ENCODE data around the gene FLAD1. TPM values are rescaled to one million over a fixed set of nuclear protein-coding genes. Genes with fewer than 3 reads are reported as not detected.

The FLAD1 gene
- total and polyA plus RNA-seq, 2 experiments from 2014 or later: 74.5 to 75.0 TPM

DNA sequence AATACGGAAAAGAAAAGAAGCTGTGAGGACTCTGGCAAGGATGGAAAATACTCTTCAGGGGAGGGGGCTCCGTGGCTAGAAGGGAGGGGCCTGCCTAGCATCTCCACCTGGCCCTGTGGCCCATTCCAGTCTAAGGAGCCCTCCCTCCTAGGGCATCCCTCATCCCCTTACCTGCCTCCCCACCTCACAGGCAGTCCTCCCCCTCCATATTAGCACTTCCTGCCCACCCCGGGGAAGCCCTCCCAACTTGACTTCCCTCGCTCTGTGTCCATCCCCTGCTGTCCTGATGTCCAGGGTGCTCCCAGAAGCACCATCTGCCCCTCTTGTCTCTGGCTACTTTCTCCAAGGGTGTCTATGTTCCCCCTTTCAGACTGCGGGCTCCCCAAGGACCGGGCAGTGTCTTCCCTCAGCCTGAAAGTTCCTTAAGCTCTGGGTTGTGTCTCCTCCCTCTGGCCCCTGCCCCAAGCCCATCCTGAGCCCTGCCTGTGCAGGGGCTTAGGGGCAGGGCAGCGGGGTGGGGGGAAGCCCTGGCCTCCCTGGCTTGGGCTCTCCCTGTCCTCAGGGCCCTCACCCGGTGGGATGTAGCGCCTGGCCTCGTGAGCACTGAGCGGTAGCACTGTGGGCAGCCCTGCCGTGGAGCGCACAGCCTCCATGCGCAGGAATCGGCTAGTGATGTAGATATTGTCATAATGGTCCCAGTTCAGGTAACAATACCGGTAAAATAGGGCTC is 46.5 kb downstream of the FLAD1 start:
- H3F3A ChIP-seq (replicated peaks; ENCODE audit: low read depth): no peaks in the 10 kb centered on the region
- ATAC-seq (no peak), DNase-seq (ENCODE audit: low spot score) (no peak)
- H3K4me2 ChIP-seq: no peak overlapping the region
- no peaks in the 10 kb centered on the region for H3K9me3 Mint-ChIP-seq
- H3K27me3 Mint-ChIP-seq (ENCODE audit: insufficient read depth, low read depth, poor library complexity): peaks cover 20% of the 10 kb centered on the region
- peaks cover 5% of the 10 kb centered on the region for H3K4me1 Mint-ChIP-seq
- no peaks in the 10 kb centered on the region for H4K20me1 ChIP-seq (replicated peaks; ENCODE audit: insufficient read depth)
- no peaks in the 10 kb centered on the region for H3K36me3 ChIP-seq (ENCODE audit: insufficient read depth)
- no peak overlapping the region for H3K4me3 Mint-ChIP-seq
- H3K36me3 Mint-ChIP-seq (ENCODE audit: low read depth): no peaks in the 10 kb centered on the region
- TF ChIP-seq NANOG (IDR thresholded peaks at IDR 0.05; ENCODE audit: borderline replicate concordance): no peak
- TF ChIP-seq, protein P1, sequence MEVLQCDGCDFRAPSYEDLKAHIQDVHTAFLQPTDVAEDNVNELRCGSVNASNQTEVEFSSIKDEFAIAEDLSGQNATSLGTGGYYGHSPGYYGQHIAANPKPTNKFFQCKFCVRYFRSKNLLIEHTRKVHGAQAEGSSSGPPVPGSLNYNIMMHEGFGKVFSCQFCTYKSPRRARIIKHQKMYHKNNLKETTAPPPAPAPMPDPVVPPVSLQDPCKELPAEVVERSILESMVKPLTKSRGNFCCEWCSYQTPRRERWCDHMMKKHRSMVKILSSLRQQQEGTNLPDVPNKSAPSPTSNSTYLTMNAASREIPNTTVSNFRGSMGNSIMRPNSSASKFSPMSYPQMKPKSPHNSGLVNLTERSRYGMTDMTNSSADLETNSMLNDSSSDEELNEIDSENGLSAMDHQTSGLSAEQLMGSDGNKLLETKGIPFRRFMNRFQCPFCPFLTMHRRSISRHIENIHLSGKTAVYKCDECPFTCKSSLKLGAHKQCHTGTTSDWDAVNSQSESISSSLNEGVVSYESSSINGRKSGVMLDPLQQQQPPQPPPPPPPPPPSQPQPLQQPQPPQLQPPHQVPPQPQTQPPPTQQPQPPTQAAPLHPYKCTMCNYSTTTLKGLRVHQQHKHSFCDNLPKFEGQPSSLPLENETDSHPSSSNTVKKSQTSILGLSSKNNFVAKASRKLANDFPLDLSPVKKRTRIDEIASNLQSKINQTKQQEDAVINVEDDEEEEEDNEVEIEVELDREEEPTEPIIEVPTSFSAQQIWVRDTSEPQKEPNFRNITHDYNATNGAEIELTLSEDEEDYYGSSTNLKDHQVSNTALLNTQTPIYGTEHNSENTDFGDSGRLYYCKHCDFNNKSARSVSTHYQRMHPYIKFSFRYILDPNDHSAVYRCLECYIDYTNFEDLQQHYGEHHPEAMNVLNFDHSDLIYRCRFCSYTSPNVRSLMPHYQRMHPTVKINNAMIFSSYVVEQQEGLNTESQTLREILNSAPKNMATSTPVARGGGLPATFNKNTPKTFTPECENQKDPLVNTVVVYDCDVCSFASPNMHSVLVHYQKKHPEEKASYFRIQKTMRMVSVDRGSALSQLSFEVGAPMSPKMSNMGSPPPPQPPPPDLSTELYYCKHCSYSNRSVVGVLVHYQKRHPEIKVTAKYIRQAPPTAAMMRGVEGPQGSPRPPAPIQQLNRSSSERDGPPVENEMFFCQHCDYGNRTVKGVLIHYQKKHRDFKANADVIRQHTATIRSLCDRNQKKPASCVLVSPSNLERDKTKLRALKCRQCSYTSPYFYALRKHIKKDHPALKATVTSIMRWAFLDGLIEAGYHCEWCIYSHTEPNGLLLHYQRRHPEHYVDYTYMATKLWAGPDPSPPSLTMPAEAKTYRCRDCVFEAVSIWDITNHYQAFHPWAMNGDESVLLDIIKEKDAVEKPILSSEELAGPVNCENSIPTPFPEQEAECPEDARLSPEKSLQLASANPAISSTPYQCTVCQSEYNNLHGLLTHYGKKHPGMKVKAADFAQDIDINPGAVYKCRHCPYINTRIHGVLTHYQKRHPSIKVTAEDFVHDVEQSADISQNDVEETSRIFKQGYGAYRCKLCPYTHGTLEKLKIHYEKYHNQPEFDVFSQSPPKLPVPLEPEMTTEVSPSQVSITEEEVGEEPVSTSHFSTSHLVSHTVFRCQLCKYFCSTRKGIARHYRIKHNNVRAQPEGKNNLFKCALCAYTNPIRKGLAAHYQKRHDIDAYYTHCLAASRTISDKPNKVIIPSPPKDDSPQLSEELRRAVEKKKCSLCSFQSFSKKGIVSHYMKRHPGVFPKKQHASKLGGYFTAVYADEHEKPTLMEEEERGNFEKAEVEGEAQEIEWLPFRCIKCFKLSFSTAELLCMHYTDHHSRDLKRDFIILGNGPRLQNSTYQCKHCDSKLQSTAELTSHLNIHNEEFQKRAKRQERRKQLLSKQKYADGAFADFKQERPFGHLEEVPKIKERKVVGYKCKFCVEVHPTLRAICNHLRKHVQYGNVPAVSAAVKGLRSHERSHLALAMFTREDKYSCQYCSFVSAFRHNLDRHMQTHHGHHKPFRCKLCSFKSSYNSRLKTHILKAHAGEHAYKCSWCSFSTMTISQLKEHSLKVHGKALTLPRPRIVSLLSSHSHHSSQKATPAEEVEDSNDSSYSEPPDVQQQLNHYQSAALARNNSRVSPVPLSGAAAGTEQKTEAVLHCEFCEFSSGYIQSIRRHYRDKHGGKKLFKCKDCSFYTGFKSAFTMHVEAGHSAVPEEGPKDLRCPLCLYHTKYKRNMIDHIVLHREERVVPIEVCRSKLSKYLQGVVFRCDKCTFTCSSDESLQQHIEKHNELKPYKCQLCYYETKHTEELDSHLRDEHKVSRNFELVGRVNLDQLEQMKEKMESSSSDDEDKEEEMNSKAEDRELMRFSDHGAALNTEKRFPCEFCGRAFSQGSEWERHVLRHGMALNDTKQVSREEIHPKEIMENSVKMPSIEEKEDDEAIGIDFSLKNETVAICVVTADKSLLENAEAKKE (CRISPR knock-in tag; IDR thresholded peaks at IDR 0.05): no peak
- no peak for TF ChIP-seq STAT1 (IDR thresholded peaks at IDR 0.05; ENCODE audit: unreplicated experiment)
- TF ChIP-seq POLR2AphosphoS5 (IDR thresholded peaks at IDR 0.05; ENCODE audit: low read depth): no peak
- TF ChIP-seq EZH2phosphoT487 (IDR thresholded peaks at IDR 0.05; ENCODE audit: unreplicated experiment): no peak
- TF ChIP-seq, protein P2, sequence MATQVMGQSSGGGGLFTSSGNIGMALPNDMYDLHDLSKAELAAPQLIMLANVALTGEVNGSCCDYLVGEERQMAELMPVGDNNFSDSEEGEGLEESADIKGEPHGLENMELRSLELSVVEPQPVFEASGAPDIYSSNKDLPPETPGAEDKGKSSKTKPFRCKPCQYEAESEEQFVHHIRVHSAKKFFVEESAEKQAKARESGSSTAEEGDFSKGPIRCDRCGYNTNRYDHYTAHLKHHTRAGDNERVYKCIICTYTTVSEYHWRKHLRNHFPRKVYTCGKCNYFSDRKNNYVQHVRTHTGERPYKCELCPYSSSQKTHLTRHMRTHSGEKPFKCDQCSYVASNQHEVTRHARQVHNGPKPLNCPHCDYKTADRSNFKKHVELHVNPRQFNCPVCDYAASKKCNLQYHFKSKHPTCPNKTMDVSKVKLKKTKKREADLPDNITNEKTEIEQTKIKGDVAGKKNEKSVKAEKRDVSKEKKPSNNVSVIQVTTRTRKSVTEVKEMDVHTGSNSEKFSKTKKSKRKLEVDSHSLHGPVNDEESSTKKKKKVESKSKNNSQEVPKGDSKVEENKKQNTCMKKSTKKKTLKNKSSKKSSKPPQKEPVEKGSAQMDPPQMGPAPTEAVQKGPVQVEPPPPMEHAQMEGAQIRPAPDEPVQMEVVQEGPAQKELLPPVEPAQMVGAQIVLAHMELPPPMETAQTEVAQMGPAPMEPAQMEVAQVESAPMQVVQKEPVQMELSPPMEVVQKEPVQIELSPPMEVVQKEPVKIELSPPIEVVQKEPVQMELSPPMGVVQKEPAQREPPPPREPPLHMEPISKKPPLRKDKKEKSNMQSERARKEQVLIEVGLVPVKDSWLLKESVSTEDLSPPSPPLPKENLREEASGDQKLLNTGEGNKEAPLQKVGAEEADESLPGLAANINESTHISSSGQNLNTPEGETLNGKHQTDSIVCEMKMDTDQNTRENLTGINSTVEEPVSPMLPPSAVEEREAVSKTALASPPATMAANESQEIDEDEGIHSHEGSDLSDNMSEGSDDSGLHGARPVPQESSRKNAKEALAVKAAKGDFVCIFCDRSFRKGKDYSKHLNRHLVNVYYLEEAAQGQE (IDR thresholded peaks at IDR 0.05; ENCODE audit: unreplicated experiment): no peak
- TF ChIP-seq, protein P3, sequence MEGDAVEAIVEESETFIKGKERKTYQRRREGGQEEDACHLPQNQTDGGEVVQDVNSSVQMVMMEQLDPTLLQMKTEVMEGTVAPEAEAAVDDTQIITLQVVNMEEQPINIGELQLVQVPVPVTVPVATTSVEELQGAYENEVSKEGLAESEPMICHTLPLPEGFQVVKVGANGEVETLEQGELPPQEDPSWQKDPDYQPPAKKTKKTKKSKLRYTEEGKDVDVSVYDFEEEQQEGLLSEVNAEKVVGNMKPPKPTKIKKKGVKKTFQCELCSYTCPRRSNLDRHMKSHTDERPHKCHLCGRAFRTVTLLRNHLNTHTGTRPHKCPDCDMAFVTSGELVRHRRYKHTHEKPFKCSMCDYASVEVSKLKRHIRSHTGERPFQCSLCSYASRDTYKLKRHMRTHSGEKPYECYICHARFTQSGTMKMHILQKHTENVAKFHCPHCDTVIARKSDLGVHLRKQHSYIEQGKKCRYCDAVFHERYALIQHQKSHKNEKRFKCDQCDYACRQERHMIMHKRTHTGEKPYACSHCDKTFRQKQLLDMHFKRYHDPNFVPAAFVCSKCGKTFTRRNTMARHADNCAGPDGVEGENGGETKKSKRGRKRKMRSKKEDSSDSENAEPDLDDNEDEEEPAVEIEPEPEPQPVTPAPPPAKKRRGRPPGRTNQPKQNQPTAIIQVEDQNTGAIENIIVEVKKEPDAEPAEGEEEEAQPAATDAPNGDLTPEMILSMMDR (conservative IDR thresholded peaks at IDR 0.05; ENCODE audit: low read depth in 2 of 2): no peak
- no peak for TF ChIP-seq JUNB (IDR thresholded peaks at IDR 0.05; ENCODE audit: unreplicated experiment)
- TF ChIP-seq ZNF331 (CRISPR knock-in tag; IDR thresholded peaks at IDR 0.05; ENCODE audit: low read depth): no peak
- TF ChIP-seq EZH2 (IDR thresholded peaks at IDR 0.05; ENCODE audit: low read depth, unreplicated experiment): no peak
- TF ChIP-seq CREB1 (CRISPR knock-in tag; IDR thresholded peaks at IDR 0.05; ENCODE audit: low read depth): no peak
- TF ChIP-seq ZNF114 (CRISPR knock-in tag; IDR thresholded peaks at IDR 0.05): no peak
- TF ChIP-seq, protein P4, sequence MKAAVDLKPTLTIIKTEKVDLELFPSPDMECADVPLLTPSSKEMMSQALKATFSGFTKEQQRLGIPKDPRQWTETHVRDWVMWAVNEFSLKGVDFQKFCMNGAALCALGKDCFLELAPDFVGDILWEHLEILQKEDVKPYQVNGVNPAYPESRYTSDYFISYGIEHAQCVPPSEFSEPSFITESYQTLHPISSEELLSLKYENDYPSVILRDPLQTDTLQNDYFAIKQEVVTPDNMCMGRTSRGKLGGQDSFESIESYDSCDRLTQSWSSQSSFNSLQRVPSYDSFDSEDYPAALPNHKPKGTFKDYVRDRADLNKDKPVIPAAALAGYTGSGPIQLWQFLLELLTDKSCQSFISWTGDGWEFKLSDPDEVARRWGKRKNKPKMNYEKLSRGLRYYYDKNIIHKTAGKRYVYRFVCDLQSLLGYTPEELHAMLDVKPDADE (IDR thresholded peaks at IDR 0.05): no peak
- no peak overlapping the region for H3K27ac Mint-ChIP-seq
- no peaks in the 10 kb centered on the region for H3K79me2 ChIP-seq (replicated peaks; ENCODE audit: insufficient read depth)
- H3K9me2 ChIP-seq (ENCODE audit: insufficient read depth): no peaks in the 10 kb centered on the region
- H2AFZ ChIP-seq: no peak overlapping the region
- no peak overlapping the region for H3K4me3 ChIP-seq
- H3K27me3 ChIP-seq (ENCODE audit: insufficient read depth): no peaks in the 10 kb centered on the region
- no peaks in the 10 kb centered on the region; the same call in 1 of the 2 replicates for H3K4me1 ChIP-seq (ENCODE audit: insufficient read depth)
- H3K27ac ChIP-seq (ENCODE audit: low read depth): no peak overlapping the region

Measured in GM23338 (cell line).